GM12891 (cell line): ENCODE data around the gene AGTRAP.

Experiments
- DNase-seq: peaks from one replicate; pipeline ENCODE4 v3.0.0; 2011; ENCODE audit warnings: low spot score; ENCODE audit not compliant: insufficient read length
- FAIRE-seq: peaks from 2 replicates; lab custom pipeline; 2011; peaks lifted over from hg19 to GRCh38; lab: Jason Lieb, UNC
- PAX5 ChIP-seq: IDR thresholded peaks from 2 replicates; pipeline ENCODE4 v1.6.1; 2011; ENCODE audit warnings: low read length, moderate library complexity, mild to moderate bottlenecking; ENCODE audit not compliant: insufficient read depth, severe bottlenecking
- POLR2A ChIP-seq: IDR thresholded peaks from 2 replicates; pipeline ENCODE4 v1.6.1; 2011; ENCODE audit warnings: low read depth, low read length, control low read depth
- POLR2AphosphoS5 ChIP-seq: IDR thresholded peaks from 2 replicates; pipeline ENCODE4 v1.6.1; 2011; ENCODE audit warnings: low read depth, low read length, control low read depth
- POU2F2 ChIP-seq: IDR thresholded peaks from 2 replicates; pipeline ENCODE4 v1.6.1; 2011; ENCODE audit warnings: low read depth, mild to moderate bottlenecking, control low read depth, low read length, moderate library complexity
- SPI1 ChIP-seq: IDR thresholded peaks from 2 replicates; pipeline ENCODE4 v1.6.1; 2011; ENCODE audit warnings: low read depth, low read length, control low read depth
- TAF1 ChIP-seq: IDR thresholded peaks from 2 replicates; pipeline ENCODE4 v1.6.1; 2011; ENCODE audit warnings: low read depth, low read length, control low read depth

The AGTRAP gene

GRCh38 chr1:11770011-11770410 is 34.1 kb downstream of the AGTRAP start:
- DNase-seq (no peak), FAIRE-seq (no peak)
- TF ChIP-seq PAX5 (no peak), TAF1 (no peak), POLR2AphosphoS5 (no peak), SPI1 (no peak), POLR2A (no peak), POU2F2 (no peak)

- TF ChIP-seq POU2F2 (no peak), TAF1 (no peak), POLR2AphosphoS5 (no peak), PAX5 (no peak), POLR2A (no peak), SPI1 (no peak)
- peak; percentile 68 for FAIRE-seq
Observed at GRCh38 chr1:11771481-11772043, 35.6 kb downstream of the AGTRAP start.

GRCh38 chr1:11772458-11772857 is 36.5 kb downstream of the AGTRAP start:
- TF ChIP-seq TAF1 (no peak), POU2F2 (no peak), PAX5 (no peak), POLR2A (no peak), POLR2AphosphoS5 (no peak), SPI1 (no peak)
- FAIRE-seq (peak; percentile 74), DNase-seq (no peak)

More at GRCh38 chr1:11771481-11772043, 35.6 kb downstream of the AGTRAP start:
- DNase-seq = no peak

GRCh38 chr1:11774753-11775152 is 38.8 kb downstream of the AGTRAP start:
- no peak for FAIRE-seq
- TF ChIP-seq SPI1 = no peak
- TF ChIP-seq POLR2AphosphoS5 = no peak
- TF ChIP-seq TAF1 = no peak
- no peak for TF ChIP-seq POLR2A
- TF ChIP-seq PAX5 = no peak
- no peak for TF ChIP-seq POU2F2
- no peak for DNase-seq

GRCh38 chr1:11777658-11778322 is 41.9 kb downstream of the AGTRAP start:
- TF ChIP-seq POU2F2 = no peak
- TF ChIP-seq POLR2AphosphoS5 = no peak
- TF ChIP-seq SPI1 = no peak
- FAIRE-seq (no peak), DNase-seq (no peak)

- no peak for FAIRE-seq
- no peak for TF ChIP-seq POLR2AphosphoS5
Observed at GRCh38 chr1:11778336-11778735, 42.4 kb downstream of the AGTRAP start.

GRCh38 chr1:11778844-11779623 is 43.1 kb downstream of the AGTRAP start:
- no peak for FAIRE-seq
- TF ChIP-seq POLR2A (no peak), POU2F2 (no peak), POLR2AphosphoS5 (no peak), TAF1 (no peak), SPI1 (no peak), PAX5 (no peak)
- no peak for DNase-seq

More at GRCh38 chr1:11778336-11778735, 42.4 kb downstream of the AGTRAP start:
- DNase-seq = no peak

- FAIRE-seq (no peak), DNase-seq (no peak)
- TF ChIP-seq POLR2AphosphoS5 = no peak
- TF ChIP-seq SPI1 = no peak
- TF ChIP-seq TAF1 = no peak
- TF ChIP-seq POLR2A = no peak
- no peak for TF ChIP-seq POU2F2
- no peak for TF ChIP-seq PAX5
Observed at GRCh38 chr1:11779715-11780379, 43.9 kb downstream of the AGTRAP start.

GRCh38 chr1:11780380-11781147 is 44.6 kb downstream of the AGTRAP start:
- TF ChIP-seq SPI1 (no peak), POU2F2 (no peak), TAF1 (no peak), POLR2A (no peak), POLR2AphosphoS5 (no peak), PAX5 (no peak)
- no peak for DNase-seq
- FAIRE-seq = no peak

- TF ChIP-seq POLR2A = no peak
- no peak for TF ChIP-seq SPI1
- no peak for TF ChIP-seq TAF1
- no peak for TF ChIP-seq POLR2AphosphoS5
- no peak for TF ChIP-seq PAX5
- TF ChIP-seq POU2F2 = no peak
- no peak for FAIRE-seq
- no peak for DNase-seq
Observed at GRCh38 chr1:11781297-11781696, 45.4 kb downstream of the AGTRAP start.
